Osteocyte (in vitro differentiated cells): Measurements from ENCODE around the gene NSRP1. TPM values are rescaled to one million over a fixed set of nuclear protein-coding genes. Genes with fewer than 3 reads are reported as not detected.

Experiments
- DNase-seq: peaks from one replicate; pipeline ENCODE4 v3.0.0; 2021; ENCODE audit warnings: mixed read lengths; ENCODE audit not compliant: unreplicated experiment; ENCODE audit errors: extremely low spot score
- H3K27ac Mint-ChIP-seq: one replicate; pipeline ENCODE4 v1.8.0; 2021; ENCODE audit warnings: mild to moderate bottlenecking, mixed read lengths; ENCODE audit not compliant: unreplicated experiment
- H3K27me3 Mint-ChIP-seq: one replicate; pipeline ENCODE4 v1.8.0; 2021; ENCODE audit warnings: mixed read lengths; ENCODE audit not compliant: unreplicated experiment
- H3K36me3 Mint-ChIP-seq: one replicate; pipeline ENCODE4 v1.8.0; 2021; ENCODE audit warnings: mixed read lengths; ENCODE audit not compliant: unreplicated experiment
- H3K4me1 Mint-ChIP-seq: one replicate; pipeline ENCODE4 v1.8.0; 2021; ENCODE audit warnings: mixed read lengths; ENCODE audit not compliant: unreplicated experiment
- H3K4me3 Mint-ChIP-seq: one replicate; pipeline ENCODE4 v1.8.0; 2021; ENCODE audit warnings: mild to moderate bottlenecking, moderate library complexity, mixed read lengths; ENCODE audit not compliant: unreplicated experiment
- H3K9me3 Mint-ChIP-seq: one replicate; pipeline ENCODE4 v1.8.0; 2021; ENCODE audit warnings: mixed read lengths; ENCODE audit not compliant: unreplicated experiment
- total RNA-seq: library from RNA; stranded (reverse); gene quantifications from 2 replicates; pipeline ENCODE4 v1.2.1, GENCODE V29; 2021
- TF ChIP-seq, protein P1 (sequence below): fragments of 200-600 bp; sonication (generic); IDR thresholded peaks from 2 replicates; pipeline ENCODE4 v1.5.0; 2021; ENCODE audit warnings: antibody characterized with exemption, mild to moderate bottlenecking, moderate library complexity

NSRP1 gene
- total RNA-seq, 1 donor from 2014 or later, result 26.5 TPM

DNA sequence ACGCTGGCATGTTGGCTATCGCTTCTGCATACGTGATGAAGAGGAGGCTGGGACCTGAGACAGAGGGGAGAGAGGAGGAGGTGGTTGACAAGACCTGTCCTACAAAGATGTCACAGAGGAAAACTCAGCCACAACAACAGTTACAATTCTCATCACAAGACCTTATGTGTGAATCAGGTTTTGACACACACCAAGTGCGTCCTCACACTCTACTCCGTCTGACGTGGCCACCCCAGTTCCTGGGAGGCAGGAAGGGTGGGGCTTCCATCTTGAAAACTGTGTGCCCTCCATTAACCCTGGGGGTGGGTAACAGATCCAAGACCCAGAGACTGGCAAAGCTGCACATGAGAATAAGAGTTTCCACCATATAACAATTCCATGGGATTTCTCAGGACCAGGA, 94.8 kb downstream of the NSRP1 start:
- H3K27me3 Mint-ChIP-seq, result peaks cover 9% of the 10 kb centered on the region
- H3K36me3 Mint-ChIP-seq, result no peaks in the 10 kb centered on the region
- no peak overlapping the region for H3K4me3 Mint-ChIP-seq
- TF ChIP-seq, protein P1, sequence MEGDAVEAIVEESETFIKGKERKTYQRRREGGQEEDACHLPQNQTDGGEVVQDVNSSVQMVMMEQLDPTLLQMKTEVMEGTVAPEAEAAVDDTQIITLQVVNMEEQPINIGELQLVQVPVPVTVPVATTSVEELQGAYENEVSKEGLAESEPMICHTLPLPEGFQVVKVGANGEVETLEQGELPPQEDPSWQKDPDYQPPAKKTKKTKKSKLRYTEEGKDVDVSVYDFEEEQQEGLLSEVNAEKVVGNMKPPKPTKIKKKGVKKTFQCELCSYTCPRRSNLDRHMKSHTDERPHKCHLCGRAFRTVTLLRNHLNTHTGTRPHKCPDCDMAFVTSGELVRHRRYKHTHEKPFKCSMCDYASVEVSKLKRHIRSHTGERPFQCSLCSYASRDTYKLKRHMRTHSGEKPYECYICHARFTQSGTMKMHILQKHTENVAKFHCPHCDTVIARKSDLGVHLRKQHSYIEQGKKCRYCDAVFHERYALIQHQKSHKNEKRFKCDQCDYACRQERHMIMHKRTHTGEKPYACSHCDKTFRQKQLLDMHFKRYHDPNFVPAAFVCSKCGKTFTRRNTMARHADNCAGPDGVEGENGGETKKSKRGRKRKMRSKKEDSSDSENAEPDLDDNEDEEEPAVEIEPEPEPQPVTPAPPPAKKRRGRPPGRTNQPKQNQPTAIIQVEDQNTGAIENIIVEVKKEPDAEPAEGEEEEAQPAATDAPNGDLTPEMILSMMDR, result no peak
- DNase-seq, result no peak
- no peaks in the 10 kb centered on the region for H3K4me1 Mint-ChIP-seq
- no peaks in the 10 kb centered on the region for H3K9me3 Mint-ChIP-seq
- H3K27ac Mint-ChIP-seq, result no peak overlapping the region

DNA sequence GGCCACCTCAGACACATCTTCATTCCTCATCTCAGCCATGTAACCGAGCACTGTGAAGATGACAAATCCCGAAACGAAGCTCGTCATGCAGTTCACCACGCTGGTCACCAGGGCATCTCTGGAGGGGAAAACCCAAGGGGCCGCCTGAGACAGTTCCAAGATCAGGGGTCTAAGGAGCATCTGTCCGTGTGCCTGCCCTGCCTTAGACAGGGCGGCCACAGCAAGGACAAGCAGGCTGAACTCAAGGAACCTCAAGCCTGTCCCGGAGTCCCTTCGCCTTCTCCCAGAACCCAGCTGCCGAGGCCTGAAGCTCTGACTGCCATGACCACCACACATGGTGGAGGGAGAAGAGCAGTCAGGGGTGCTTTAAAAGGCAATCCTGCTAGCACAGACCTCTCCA, 96.1 kb downstream of the NSRP1 start:
- H3K4me1 Mint-ChIP-seq, result no peaks in the 10 kb centered on the region
- H3K4me3 Mint-ChIP-seq, result no peak overlapping the region
- no peaks in the 10 kb centered on the region for H3K9me3 Mint-ChIP-seq
- no peak overlapping the region for H3K27ac Mint-ChIP-seq
- TF ChIP-seq, protein P1, result no peak
- no peak for DNase-seq
- H3K36me3 Mint-ChIP-seq, result no peaks in the 10 kb centered on the region
- peaks cover 7% of the 10 kb centered on the region for H3K27me3 Mint-ChIP-seq

DNA sequence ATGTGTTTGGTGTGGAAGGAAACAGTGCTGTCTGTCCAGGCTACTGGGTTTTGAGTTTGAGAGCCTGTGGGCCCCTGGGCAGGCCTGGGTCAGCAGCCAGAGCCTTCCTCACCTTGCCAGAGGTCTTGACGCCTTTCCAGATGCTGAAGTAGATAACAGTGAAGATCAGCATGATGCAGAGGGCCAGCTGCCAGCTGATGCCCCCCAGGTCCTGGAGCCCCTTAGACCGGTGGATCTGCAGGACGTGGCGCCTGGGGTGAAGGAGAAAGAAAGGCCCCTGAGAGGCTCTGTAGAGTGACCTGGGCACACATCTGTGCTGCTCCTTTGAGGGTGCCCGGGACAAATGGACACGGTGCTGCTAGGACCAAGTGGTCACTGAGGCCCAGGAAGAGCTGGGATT, 100.4 kb downstream of the NSRP1 start:
- DNase-seq, result no peak
- Mint-ChIP-seq H3K4me3 (no peak overlapping the region), H3K27ac (no peak overlapping the region), H3K4me1 (no peaks in the 10 kb centered on the region), H3K36me3 (no peaks in the 10 kb centered on the region), H3K27me3 (peaks cover 10% of the 10 kb centered on the region), H3K9me3 (no peaks in the 10 kb centered on the region)
- TF ChIP-seq, protein P1, result no peak

DNA sequence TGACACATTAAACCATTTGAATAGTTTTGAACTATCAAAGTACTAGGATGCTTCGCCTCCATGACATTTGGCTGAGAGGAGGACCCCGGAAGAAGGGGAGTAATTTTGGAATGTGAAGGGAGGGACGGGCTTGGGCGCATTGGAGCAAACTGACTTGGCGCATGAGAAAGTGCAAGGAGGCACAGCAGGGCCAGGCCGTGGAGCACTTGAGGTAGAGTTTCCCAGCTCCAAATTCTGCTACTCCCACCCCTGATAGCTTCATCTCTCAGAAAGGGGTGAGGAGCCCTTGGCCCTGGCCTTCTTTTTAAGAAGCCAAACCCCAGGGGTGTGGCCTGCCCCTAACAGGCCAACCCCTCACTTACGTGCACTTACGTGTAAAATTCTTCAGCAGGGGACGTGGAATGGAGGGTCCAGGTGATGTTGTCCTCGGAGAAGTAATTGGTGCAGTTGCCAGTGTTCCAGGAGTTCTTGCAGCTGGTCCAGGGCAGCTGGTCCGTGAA, 101.2 kb downstream of the NSRP1 start:
- Mint-ChIP-seq H3K27me3 (peaks cover 11% of the 10 kb centered on the region), H3K36me3 (no peaks in the 10 kb centered on the region), H3K4me1 (no peaks in the 10 kb centered on the region), H3K9me3 (no peaks in the 10 kb centered on the region), H3K27ac (no peak overlapping the region), H3K4me3 (no peak overlapping the region)
- no peak for DNase-seq
- TF ChIP-seq, protein P1, result no peak

DNA sequence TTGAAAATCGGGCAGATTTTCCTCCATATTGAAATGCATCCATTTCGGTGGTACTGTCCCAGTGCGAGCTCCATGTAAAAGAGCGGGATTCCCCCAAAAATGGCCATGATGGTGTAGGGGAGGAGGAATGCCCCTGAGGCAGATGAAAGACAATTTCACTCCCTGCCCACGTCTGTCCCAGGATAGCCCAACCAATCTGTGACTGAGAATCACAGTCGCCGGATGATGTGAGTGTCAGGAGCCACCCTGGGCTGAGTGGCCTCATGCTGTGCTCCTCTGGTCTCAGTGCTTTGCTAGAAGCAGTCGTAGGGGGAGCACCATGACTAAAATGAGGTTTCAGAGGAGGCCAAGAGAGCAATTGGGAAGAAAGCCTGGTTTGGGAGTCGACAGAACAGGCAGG, 102.2 kb downstream of the NSRP1 start:
- Mint-ChIP-seq H3K27ac (no peak overlapping the region), H3K36me3 (no peaks in the 10 kb centered on the region), H3K27me3 (peaks cover 11% of the 10 kb centered on the region), H3K9me3 (no peaks in the 10 kb centered on the region), H3K4me3 (no peak overlapping the region), H3K4me1 (no peaks in the 10 kb centered on the region)
- no peak for DNase-seq
- TF ChIP-seq, protein P1, result no peak
